Neuron (in vitro differentiated cells): ENCODE data around the gene GARIN5B.

Experiments
- H2AFZ ChIP-seq: one replicate; pipeline ENCODE4 v1.6.1; 2013; ENCODE audit warnings: low read depth, mild to moderate bottlenecking, inconsistent platforms, low read length, moderate library complexity
- H3K27me3 ChIP-seq: one replicate; pipeline ENCODE4 v1.6.1; 2013; ENCODE audit warnings: low read length; ENCODE audit not compliant: insufficient read depth
- H3K36me3 ChIP-seq: one replicate; pipeline ENCODE4 v1.6.1; 2013; ENCODE audit warnings: low read length; ENCODE audit not compliant: insufficient read depth
- H3K4me1 ChIP-seq: one replicate; pipeline ENCODE4 v1.6.1; 2013; ENCODE audit warnings: low read length; ENCODE audit not compliant: insufficient read depth
- H3K4me3 ChIP-seq: 2 replicates; pipeline ENCODE4 v1.5.1; 2013; ENCODE audit warnings: mild to moderate bottlenecking, low read length, moderate library complexity
- H3K9me3 ChIP-seq: one replicate; pipeline ENCODE4 v1.6.1; 2013; ENCODE audit warnings: low read length

Gene GARIN5B

DNA sequence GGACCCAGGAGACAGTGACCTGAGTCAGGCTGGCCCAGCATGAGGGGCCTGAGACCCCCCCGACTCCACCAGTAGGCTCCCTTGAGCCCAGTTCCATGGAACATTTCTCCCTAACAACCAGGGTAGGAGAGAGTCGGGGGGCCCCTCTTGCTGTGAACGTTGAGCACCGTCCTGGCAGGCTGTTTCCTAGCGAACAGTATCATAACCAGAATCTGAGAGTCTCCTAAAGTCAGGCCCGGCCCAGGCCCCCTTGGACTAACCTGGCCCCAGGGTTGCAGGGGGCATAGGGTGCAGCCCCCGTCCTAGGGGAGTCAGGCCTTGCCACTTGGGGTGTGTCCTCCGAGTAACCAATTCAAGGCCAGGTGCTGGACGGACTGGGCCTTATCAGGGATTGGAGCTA, 51.7 kb downstream of the GARIN5B start:
- H3K4me1 ChIP-seq, result peaks cover 8% of the 10 kb centered on the region
- H3K9me3 ChIP-seq, result peaks cover 8% of the 10 kb centered on the region
- H3K36me3 ChIP-seq, result peaks cover 28% of the 10 kb centered on the region
- no peak overlapping the region for H2AFZ ChIP-seq
- H3K27me3 ChIP-seq, result no peaks in the 10 kb centered on the region
- H3K4me3 ChIP-seq, result no peak overlapping the region

GRCh38 chr19:55310498-55310897, 52.6 kb downstream of the GARIN5B start:
- Histone ChIP-seq H3K9me3 (peaks cover 8% of the 10 kb centered on the region), H3K4me3 (no peak overlapping the region), H3K36me3 (peaks cover 37% of the 10 kb centered on the region), H2AFZ (no peak overlapping the region), H3K4me1 (peaks cover 8% of the 10 kb centered on the region), H3K27me3 (no peaks in the 10 kb centered on the region)

DNA sequence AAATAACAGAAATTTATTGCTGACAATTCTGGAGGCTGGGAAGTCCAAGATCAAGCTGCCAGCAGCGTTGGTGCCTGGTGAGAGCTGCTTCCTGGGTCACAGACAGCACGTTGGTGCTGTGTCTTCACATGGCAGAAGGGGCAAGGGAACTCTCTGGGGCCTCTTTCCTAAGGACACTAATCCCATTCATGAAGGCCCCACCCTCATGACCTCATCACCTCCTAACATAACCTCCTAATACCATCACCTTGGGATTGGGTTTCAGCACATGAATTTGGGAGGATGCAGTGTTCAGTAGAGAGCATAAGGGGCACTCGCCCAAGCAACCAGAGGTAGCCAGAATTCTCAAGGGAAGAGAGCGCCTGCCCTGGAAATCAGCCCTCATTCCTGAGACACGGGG, 53.6 kb downstream of the GARIN5B start:
- H3K4me3 ChIP-seq, result no peak overlapping the region
- no peak overlapping the region for H2AFZ ChIP-seq
- peaks cover 8% of the 10 kb centered on the region for H3K9me3 ChIP-seq
- peaks cover 45% of the 10 kb centered on the region for H3K36me3 ChIP-seq
- no peaks in the 10 kb centered on the region for H3K27me3 ChIP-seq
- H3K4me1 ChIP-seq, result peaks cover 8% of the 10 kb centered on the region

DNA sequence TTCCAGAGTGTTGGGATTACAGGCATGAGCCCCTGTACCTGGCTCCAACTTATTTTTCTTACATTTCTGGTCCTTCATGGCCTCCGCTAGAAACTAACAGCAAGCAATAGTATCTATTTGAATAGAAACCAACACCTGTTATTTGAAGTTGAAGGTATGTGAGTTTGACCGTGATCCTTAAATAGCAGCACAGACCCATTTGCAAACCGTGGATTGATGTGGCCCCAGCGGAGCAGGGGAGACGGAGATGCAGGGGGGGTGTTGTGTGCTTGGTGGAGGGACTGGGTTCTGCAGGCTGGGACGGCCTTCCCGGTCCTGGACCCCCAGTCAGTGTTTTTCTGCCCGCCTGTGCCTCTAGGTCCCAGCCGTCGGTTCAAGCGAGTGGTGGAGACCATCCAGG, 54.8 kb downstream of the GARIN5B start:
- peaks cover 8% of the 10 kb centered on the region for H3K9me3 ChIP-seq
- H3K36me3 ChIP-seq, result peaks cover 56% of the 10 kb centered on the region
- peaks cover 8% of the 10 kb centered on the region for H3K4me1 ChIP-seq
- H3K27me3 ChIP-seq, result no peaks in the 10 kb centered on the region
- no peak overlapping the region for H2AFZ ChIP-seq
- no peak overlapping the region for H3K4me3 ChIP-seq

- Histone ChIP-seq H3K36me3 (peaks cover 62% of the 10 kb centered on the region), H3K27me3 (no peaks in the 10 kb centered on the region), H3K9me3 (peaks cover 8% of the 10 kb centered on the region), H2AFZ (no peak overlapping the region), H3K4me3 (no peak overlapping the region), H3K4me1 (peaks cover 11% of the 10 kb centered on the region)
Observed at GRCh38 chr19:55306712-55307111, 56.3 kb downstream of the GARIN5B start.

GRCh38 chr19:55305983-55306562, 57.0 kb downstream of the GARIN5B start:
- peaks cover 8% of the 10 kb centered on the region for H3K9me3 ChIP-seq
- H3K4me3 ChIP-seq, result no peak overlapping the region
- no peak overlapping the region for H2AFZ ChIP-seq
- H3K27me3 ChIP-seq, result no peaks in the 10 kb centered on the region
- H3K4me1 ChIP-seq, result peaks cover 18% of the 10 kb centered on the region
- H3K36me3 ChIP-seq, result peaks cover 67% of the 10 kb centered on the region

DNA sequence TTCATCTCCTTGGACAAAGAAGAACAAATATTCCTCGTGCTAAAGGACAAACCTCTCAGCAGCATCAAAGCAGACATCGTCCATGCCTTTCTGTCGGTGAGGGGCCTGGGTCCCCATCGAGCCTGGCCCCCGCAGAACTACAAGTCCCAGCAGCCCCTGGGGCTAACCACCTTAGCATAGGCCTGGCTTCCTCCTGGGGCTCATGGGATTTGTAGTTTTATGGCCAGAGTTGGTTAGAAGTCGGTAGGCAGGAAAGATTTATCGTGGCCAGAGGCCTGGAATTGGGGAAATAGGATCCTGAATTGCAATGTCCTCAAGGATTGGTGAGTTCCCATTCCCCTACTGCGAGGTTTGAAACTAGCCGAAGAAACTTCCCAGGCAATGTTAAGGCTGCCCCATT, 57.6 kb downstream of the GARIN5B start:
- peaks cover 67% of the 10 kb centered on the region for H3K36me3 ChIP-seq
- no peaks in the 10 kb centered on the region for H3K27me3 ChIP-seq
- H3K4me1 ChIP-seq, result peaks cover 21% of the 10 kb centered on the region

GRCh38 chr19:55304980-55305379, 58.1 kb downstream of the GARIN5B start:
- Histone ChIP-seq H3K4me1 (peaks cover 16% of the 10 kb centered on the region), H3K27me3 (no peaks in the 10 kb centered on the region), H2AFZ (no peak overlapping the region), H3K36me3 (peaks cover 69% of the 10 kb centered on the region), H3K9me3 (peaks cover 8% of the 10 kb centered on the region), H3K4me3 (no peak overlapping the region)

More for the DNA sequence above, 57.6 kb downstream of the GARIN5B start:
- no peak overlapping the region for H2AFZ ChIP-seq
- no peak overlapping the region for H3K4me3 ChIP-seq
- H3K9me3 ChIP-seq, result peaks cover 8% of the 10 kb centered on the region
